ENCODE data around the gene NFKB1. TPM values are rescaled to one million over a fixed set of nuclear protein-coding genes. Genes with fewer than 3 reads are reported as not detected.

The NFKB1 gene, protein sequence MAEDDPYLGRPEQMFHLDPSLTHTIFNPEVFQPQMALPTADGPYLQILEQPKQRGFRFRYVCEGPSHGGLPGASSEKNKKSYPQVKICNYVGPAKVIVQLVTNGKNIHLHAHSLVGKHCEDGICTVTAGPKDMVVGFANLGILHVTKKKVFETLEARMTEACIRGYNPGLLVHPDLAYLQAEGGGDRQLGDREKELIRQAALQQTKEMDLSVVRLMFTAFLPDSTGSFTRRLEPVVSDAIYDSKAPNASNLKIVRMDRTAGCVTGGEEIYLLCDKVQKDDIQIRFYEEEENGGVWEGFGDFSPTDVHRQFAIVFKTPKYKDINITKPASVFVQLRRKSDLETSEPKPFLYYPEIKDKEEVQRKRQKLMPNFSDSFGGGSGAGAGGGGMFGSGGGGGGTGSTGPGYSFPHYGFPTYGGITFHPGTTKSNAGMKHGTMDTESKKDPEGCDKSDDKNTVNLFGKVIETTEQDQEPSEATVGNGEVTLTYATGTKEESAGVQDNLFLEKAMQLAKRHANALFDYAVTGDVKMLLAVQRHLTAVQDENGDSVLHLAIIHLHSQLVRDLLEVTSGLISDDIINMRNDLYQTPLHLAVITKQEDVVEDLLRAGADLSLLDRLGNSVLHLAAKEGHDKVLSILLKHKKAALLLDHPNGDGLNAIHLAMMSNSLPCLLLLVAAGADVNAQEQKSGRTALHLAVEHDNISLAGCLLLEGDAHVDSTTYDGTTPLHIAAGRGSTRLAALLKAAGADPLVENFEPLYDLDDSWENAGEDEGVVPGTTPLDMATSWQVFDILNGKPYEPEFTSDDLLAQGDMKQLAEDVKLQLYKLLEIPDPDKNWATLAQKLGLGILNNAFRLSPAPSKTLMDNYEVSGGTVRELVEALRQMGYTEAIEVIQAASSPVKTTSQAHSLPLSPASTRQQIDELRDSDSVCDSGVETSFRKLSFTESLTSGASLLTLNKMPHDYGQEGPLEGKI
- 38.5 TPM for total RNA-seq

DNA sequence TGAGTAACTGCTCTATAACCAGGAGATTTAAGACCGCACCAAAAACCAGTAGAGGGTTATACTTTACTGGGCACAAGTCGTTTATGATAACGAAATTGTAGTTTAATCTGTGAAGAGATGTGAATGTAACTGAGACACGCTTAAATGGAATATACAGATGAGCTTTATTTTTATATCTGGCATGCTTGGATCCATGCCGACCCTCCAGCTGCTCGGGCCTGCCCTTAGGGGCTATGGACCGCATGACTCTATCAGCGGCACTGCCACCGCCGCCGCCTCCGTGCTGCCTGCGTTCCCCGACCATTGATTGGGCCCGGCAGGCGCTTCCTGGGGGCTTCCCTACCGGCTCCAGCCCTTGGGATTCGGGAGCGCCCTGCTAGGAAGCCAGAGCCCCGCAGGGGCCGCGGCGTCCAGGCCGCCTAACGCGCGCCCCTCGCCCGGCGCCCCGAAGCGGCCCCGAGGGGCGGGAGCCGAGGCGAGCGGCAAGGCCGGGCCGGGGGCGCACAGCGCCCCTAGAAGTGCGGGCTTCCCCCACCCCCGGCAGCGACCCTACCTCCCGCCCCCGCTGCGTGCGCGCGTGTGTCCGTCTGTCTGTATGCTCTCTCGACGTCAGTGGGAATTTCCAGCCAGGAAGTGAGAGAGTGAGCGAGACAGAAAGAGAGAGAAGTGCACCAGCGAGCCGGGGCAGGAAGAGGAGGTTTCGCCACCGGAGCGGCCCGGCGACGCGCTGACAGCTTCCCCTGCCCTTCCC is at the start of gene NFKB1:
TSS of gene NFKB1 (plus strand) at position 664 of the 751 bp plus-strand sequence. CDS start 24,160 bp downstream, outside the sequence.
- Histone ChIP-seq H3K36me3 (no peaks in the 10 kb centered on the region), H3K4me3 (peak within 1 kb of the TSS; percentile 93 to 95), H3K4me1 (peaks cover 59% of the 10 kb centered on the region), H3K27ac (peak within 1 kb of the TSS; percentile 99), H3K27me3 (no peaks in the 10 kb centered on the region), H3K9me3 (no peaks in the 10 kb centered on the region)
- intact Hi-C loops (cut with DNase I) = no loop called here
- TF ChIP-seq CTCF (IDR thresholded peaks at IDR 0.05) = no peak
- TF ChIP-seq POLR2AphosphoS5 (IDR thresholded peaks at IDR 0.05; ENCODE audit: insufficient read depth in 1 of 2, low read depth in 1 of 2) = peak in 1 of 2 donors; percentile 64
- no peak for DNase-seq (ENCODE audit: extremely low spot score in 2 of 2)

DNA sequence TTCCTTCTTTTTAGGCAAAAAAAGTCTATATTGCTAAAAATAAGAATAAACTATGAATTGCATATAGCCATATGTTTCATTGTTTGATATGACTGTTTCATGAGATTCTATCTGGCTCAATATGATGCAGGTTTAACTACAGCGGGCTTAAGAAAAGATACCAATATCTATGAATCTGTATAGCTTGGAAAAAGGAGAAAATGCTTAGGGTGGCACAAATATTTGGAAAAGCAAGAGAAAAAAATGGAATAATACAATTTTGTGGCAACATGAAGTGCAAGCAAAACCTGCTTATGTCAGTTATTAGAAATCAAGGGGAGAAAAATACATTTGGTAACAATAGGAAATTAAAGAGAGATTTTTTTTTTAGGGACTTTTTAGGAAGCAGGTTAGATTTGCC is 48.3 kb upstream of the NFKB1 start:
- Histone ChIP-seq H3K27ac (no peak overlapping the region), H3K9me3 (no peaks in the 10 kb centered on the region), H3K4me3 (no peak overlapping the region), H3K36me3 (no peaks in the 10 kb centered on the region), H3K27me3 (no peaks in the 10 kb centered on the region), H3K4me1 (no peaks in the 10 kb centered on the region)
- intact Hi-C loops (cut with DNase I) = loop anchor here (10.0 kb wide), 1 partner anchor 552 kb away; no protein-coding TSS in a partner anchor
- TF ChIP-seq POLR2A (IDR thresholded peaks at IDR 0.05) = no peak
- TF ChIP-seq POLR2AphosphoS5 (IDR thresholded peaks at IDR 0.05; ENCODE audit: insufficient read depth in 1 of 2, low read depth in 1 of 2) = no peak
- TF ChIP-seq CTCF (IDR thresholded peaks at IDR 0.05) = no peak
- DNase-seq (ENCODE audit: extremely low spot score in 2 of 2) = no peak

DNA sequence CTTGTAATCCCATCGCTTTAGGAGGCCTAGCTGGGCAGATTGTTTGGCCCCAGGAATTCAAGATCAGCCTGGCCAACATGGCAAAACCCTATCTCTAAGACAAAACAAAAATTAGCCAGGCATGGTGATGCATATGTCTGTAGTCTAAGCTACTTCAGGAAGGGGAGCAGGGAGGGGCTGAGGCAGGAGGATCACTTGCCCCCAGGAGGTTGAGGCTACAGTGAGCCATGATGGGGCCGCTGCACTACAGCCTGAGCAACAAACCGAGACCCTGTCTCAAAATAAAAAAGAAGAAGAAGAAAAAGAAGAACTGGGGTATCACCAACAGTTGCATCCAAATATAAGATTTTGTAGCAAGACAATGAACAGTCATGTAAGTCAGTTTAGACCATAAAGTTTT is 47.3 kb upstream of the NFKB1 start:
- H3K36me3 ChIP-seq = no peaks in the 10 kb centered on the region
- H3K4me3 ChIP-seq = no peak overlapping the region
- H3K4me1 ChIP-seq = no peaks in the 10 kb centered on the region
- no peak for TF ChIP-seq CTCF (IDR thresholded peaks at IDR 0.05)
- TF ChIP-seq POLR2AphosphoS5 (IDR thresholded peaks at IDR 0.05; ENCODE audit: insufficient read depth in 1 of 2, low read depth in 1 of 2) = no peak
- TF ChIP-seq POLR2A (IDR thresholded peaks at IDR 0.05) = no peak
- DNase-seq (ENCODE audit: extremely low spot score in 2 of 2) = no peak
- H3K27me3 ChIP-seq = no peaks in the 10 kb centered on the region
- no peaks in the 10 kb centered on the region for H3K9me3 ChIP-seq
- intact Hi-C loops (cut with DNase I) = loop anchor here (10.0 kb wide), 1 partner anchor 551 kb away; no protein-coding TSS in a partner anchor
- no peak overlapping the region for H3K27ac ChIP-seq

DNA sequence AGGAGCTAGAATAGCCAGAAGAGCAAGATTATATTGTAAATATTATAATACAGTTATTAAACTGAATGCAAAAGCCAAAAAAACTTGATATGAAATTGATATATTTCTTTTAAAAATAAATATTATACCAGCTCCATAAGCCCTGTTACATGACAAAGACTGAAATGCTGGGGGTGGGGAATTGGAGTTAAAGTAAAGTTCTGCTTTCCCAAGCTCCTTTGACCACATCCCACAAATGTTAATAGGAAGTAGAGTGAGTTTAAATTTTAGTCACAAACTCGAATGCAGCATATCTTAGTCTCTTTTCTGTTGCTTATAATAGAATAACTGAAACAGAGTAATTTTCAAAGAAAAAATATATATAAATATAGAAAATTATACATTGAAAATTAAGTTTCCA is 46.9 kb upstream of the NFKB1 start:
- Histone ChIP-seq H3K27ac (no peak overlapping the region), H3K27me3 (no peaks in the 10 kb centered on the region), H3K36me3 (no peaks in the 10 kb centered on the region), H3K4me3 (no peak overlapping the region), H3K4me1 (no peaks in the 10 kb centered on the region), H3K9me3 (no peaks in the 10 kb centered on the region)
- intact Hi-C loops (cut with DNase I) = loop anchor here (10.0 kb wide), 1 partner anchor 551 kb away; no protein-coding TSS in a partner anchor
- TF ChIP-seq CTCF (IDR thresholded peaks at IDR 0.05) = no peak
- TF ChIP-seq POLR2AphosphoS5 (IDR thresholded peaks at IDR 0.05; ENCODE audit: insufficient read depth in 1 of 2, low read depth in 1 of 2) = no peak
- TF ChIP-seq POLR2A (IDR thresholded peaks at IDR 0.05) = no peak
- no peak for DNase-seq (ENCODE audit: extremely low spot score in 2 of 2)
